Stimulated activated CD4-positive, alpha-beta T cell treated with anti-CD3 and anti-CD28 coated beads, Interleukin-4, amount 100 ng/mL, for 4 hours (primary cell): Measurements from ENCODE around the gene HERC5.
A peak's percentile ranks its signal among the peaks of the same experiment; 100 is the strongest.

ENCODE experiments used
- DNase-seq, 2 experiments: peaks; one replicate each; pipeline ENCODE4 v3.0.0-alpha.2; 2020

The HERC5 gene

GRCh38 chr4:88448889-88449288 lies 8.0 kb upstream of the HERC5 start:
- DNase-seq: no peak

- DNase-seq: no peak
These were observed 7.6 kb upstream of the HERC5 start for GRCh38 chr4:88449290-88449689.

- no peak for DNase-seq
These were observed 5.7 kb upstream of the HERC5 start for GRCh38 chr4:88451205-88451604.

GRCh38 chr4:88452912-88453311 lies 4.0 kb upstream of the HERC5 start:
- no peak for DNase-seq

- peak; percentile 25 to 36 for DNase-seq
These were observed 586 bp downstream of the HERC5 start for GRCh38 chr4:88457307-88458103.

GRCh38 chr4:88458104-88458740 lies 1.3 kb downstream of the HERC5 start:
- no peak for DNase-seq

- no peak for DNase-seq
These were observed 8.8 kb downstream of the HERC5 start for GRCh38 chr4:88465653-88466192.

- no peak for DNase-seq
These were observed 10.5 kb downstream of the HERC5 start for GRCh38 chr4:88467392-88467791.

- no peak for DNase-seq
These were observed 20.4 kb downstream of the HERC5 start for GRCh38 chr4:88477229-88477860.

GRCh38 chr4:88478247-88478646 lies 21.3 kb downstream of the HERC5 start:
- no peak for DNase-seq

- no peak for DNase-seq
These were observed 24.6 kb downstream of the HERC5 start for GRCh38 chr4:88481537-88481936.

GRCh38 chr4:88489100-88489761 lies 32.3 kb downstream of the HERC5 start:
- DNase-seq: no peak

GRCh38 chr4:88497859-88498409 lies 41.0 kb downstream of the HERC5 start:
- no peak for DNase-seq

- no peak for DNase-seq
These were observed 46.4 kb downstream of the HERC5 start for GRCh38 chr4:88503344-88503743.

GRCh38 chr4:88511236-88511635 lies 54.3 kb downstream of the HERC5 start:
- no peak for DNase-seq

- DNase-seq: no peak
These were observed 57.9 kb downstream of the HERC5 start for GRCh38 chr4:88514557-88515511.

- no peak for DNase-seq
These were observed 59.8 kb downstream of the HERC5 start for GRCh38 chr4:88516746-88517145.

GRCh38 chr4:88517825-88518224 lies 60.9 kb downstream of the HERC5 start:
- DNase-seq: no peak

- no peak for DNase-seq
These were observed 62.0 kb downstream of the HERC5 start for GRCh38 chr4:88518911-88519310.

- DNase-seq: peak in 1 of 2 experiments; percentile 36
These were observed 65.9 kb downstream of the HERC5 start for GRCh38 chr4:88522702-88523324.
